GM21786 (cell line): ENCODE results near the gene TLK2.
"Not testable (repeated sequence)": the region's sequence is repeated elsewhere in the genome, so short reads cannot be mapped to it uniquely, and the experiment has no call there.

ENCODE experiments used
- ATAC-seq: cut with Tn5 transposase; IDR thresholded peaks from one replicate; pipeline ENCODE4 v1.9.1; 2021; ENCODE audit not compliant: unreplicated experiment

The TLK2 gene

GRCh38 chr17:62478424-62478879, at the start of gene TLK2:
Gene TLK2, plus strand, starts transcription at chr17:62478825. Its CDS starts 2,301 bp downstream, at chr17:62481126.
- peak; percentile 69 for ATAC-seq

DNA sequence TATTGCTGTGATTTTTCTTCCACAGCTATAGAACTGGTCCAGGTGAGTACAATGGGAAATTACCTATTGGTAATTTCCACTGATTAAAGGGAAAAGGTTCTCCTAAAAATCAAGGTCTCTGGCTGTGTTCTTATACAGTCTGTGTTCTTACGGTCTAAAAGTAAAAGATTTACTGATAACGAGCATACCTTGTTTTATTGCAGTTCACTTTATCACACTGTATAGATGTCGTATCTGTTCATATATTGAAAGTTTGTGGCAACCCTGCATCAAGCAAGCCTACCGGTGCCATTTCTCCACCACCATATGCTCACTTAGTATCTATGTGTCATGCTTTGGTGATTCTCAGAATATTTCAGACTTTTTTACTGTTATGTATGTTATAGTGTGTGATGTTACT, 43.4 kb upstream of the TLK2 start:
- ATAC-seq: not testable (repeated sequence)

DNA sequence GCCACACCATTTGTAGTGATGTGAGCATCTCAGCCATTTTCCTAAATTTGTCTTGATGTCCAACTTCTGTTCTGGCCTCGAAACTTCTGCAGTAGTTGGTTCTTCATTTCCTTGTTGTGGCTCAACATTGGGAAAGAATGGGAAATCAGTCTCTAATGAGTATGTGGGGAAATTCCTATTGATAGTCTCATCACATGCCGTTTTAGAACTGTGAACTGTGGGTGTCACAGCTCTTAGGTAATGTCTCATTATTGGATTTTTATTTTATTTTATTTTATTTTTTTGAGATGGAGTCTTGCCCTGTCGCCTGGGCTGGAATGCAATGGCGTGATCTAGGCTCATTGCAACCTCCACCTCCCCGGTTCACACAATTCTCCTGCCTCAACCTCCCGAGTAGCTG, 37.4 kb upstream of the TLK2 start:
- ATAC-seq: not testable (repeated sequence)

DNA sequence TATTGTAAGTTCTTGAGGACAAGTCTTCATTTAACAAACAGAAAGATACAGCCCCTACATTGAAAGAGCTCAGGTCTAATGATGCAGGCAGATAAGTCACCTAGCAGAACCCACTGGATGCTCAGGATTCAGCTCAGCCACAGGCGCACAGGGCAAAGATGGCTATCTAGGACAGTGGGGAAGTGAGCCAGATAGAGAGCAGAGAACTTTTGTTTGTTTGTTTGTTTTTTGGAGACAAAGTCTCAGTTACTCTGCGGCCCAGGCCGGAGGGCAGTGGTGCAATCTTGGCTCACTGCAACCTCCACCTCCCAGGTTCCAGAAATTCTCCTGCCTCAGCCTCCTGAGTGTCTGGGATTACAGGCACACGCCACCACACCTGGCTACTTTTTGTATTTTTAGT, 34.6 kb upstream of the TLK2 start:
- no peak for ATAC-seq

DNA sequence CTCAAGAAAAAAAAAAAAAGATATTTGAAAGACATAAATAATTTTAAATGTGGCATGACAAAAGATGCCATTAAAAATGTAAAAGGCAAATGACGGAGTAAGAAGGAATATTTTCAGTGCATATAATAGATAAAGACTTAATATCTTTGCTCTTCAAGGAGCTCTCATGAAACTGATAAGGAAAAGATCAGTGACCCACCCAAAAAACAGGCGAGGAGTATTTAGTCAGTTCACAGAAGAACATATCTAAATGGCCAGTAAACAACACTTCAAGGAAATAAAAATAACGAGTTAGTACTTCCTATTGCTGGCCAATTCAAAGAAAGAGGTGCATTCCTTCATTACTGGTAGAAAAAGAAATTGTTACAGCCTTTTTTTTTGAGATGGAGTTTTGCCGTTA, 32.8 kb upstream of the TLK2 start:
- not testable (repeated sequence) for ATAC-seq

GRCh38 chr17:62452195-62452594, 26.4 kb upstream of the TLK2 start:
- not testable (repeated sequence) for ATAC-seq

GRCh38 chr17:62453041-62453440, 25.6 kb upstream of the TLK2 start:
- not testable (repeated sequence) for ATAC-seq

DNA sequence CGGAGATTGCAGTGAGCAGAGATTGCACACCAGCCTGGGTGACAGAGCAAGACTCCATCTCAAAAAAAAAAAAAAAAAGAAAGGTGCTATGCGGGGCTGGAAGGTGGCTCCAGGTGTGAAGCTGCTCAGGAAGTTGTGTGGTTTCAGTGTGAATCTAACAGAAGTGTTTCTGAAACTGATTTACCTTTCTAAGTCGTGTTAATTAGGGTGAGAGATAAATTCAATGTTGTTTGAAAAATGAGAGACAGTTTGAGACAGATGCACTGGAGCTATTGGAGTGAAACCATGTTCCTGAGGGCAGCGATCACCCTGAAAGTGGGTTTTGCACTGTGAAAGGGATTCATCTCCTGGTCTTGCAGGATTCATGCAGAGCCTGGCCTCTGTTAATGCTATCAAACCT, 25.0 kb upstream of the TLK2 start:
- ATAC-seq: peak; percentile 15

DNA sequence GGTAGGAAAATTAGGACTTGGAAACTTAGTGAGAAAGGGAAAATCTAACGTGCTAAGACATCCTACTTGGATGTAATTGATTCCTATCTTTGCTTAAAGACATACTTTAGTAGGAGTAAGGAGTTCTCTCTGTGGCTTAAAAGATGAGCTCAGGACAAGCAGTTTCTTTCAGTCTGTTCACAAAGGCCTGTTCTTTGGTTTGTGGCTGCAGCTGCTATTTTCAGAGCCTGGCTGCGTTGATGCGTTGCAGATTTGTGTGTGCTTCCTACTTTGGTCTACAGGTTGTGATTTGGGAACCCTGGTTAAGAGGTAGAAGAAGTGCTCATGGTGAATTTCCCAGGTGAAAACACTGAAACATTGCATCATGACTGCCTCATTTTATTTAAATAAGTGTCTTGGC, 24.5 kb upstream of the TLK2 start:
- peak; percentile 68 for ATAC-seq

- no peak for ATAC-seq
These were observed 22.6 kb upstream of the TLK2 start for GRCh38 chr17:62456016-62456415.

- not testable (repeated sequence) for ATAC-seq
These were observed 20.1 kb upstream of the TLK2 start for GRCh38 chr17:62458483-62458882.

DNA sequence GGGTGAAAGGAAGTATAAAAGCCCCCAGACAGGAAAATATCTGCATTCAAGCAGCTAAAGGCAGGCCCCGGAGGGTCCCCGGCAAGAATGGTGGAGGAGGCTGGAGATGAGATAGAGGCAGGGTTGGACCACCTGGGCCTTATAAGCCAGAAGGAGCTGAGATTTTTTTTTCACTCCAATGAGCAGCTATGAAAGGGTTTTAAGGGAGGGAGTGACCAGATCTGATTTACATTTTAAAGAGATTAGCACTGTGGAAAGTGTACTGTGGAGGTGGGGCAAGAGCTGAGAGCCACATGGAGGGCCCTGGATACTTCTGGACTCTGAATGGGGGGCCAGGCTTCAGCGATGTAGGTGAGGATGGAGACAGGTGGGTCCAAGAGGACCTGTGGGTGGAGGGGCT, 14.2 kb upstream of the TLK2 start:
- not testable (repeated sequence) for ATAC-seq

DNA sequence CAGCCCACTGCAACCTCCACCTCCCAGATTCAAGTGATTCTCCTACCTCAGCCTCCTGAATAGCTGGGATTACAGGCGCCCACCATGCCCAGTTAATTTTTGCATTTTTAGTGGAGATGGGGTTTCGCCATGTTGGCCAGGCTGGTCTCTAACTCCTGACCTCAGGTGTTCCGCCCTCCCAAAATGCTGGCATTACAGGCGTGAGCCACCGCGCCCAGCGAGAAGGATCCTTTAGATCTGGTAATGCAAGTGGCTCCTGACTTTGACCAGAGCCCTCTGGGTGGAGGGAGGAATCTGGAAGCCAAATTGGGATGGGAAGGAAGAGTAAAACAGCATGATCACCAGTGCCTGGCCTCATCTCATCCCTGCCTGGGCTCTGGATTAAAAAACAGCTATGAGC, 13.4 kb upstream of the TLK2 start:
- ATAC-seq: not testable (repeated sequence)

DNA sequence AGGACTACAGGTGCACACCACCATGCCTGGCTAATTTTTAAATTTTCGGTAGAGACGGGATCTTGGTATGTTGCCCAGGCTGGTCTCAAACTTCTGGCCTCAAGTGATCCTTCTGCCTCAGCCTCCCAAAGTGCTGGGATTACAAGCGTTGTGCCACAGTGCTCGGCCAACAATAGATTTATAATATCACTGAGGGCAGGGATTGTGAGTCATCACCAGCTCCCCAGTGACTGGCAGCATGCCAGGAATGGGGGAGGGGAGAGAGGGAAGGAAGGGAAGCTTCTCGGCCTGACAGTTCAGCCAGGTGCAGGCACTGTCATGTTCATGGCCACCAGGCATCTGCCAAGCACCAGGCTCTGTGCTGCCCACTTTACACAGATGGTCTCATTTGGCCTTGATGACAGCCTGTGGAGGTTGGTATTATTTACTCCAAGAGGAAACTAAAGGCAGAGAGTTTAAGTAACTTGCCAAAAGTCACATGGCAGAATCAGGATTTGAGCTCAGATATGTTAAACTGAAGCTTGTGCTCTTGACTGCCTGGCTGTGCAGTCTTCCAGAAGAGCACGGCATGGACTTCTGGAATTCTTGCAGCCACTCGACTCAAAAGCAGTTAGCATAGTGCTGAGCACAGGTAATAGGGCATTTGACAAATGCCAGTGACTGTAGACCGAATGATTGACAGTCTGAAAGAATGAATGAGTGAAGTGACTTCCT, 7.8 kb upstream of the TLK2 start:
- ATAC-seq: not testable (repeated sequence)

DNA sequence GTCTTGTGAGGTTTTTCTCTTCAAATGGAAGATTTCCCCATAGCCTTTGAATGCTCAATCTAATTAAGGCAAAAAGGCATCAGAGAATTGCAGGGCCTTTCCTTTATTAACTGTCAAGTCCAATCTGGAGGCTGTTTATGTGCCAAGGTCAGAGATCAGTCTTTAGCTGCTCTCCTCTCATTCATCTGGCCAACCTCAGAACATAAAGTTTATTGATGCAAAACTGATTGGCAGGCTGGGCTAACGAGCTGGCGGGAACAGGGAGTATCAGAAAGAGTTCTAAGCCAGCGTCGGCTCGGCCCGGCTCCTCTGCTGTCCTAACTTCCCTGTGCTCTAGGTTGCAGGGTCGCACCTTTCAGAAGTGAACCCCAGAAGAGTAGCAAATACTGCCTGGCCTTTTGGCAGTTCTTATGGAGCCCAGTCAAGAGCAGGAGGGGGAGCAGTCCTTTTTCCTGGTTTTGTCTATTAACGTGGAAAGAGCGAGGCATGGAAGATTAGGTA, 7.2 kb upstream of the TLK2 start:
- not testable (repeated sequence) for ATAC-seq

GRCh38 chr17:62473030-62473982, 5.3 kb upstream of the TLK2 start:
- not testable (repeated sequence) for ATAC-seq

- not testable (repeated sequence) for ATAC-seq
These were observed 1.5 kb upstream of the TLK2 start for GRCh38 chr17:62477111-62477510.

DNA sequence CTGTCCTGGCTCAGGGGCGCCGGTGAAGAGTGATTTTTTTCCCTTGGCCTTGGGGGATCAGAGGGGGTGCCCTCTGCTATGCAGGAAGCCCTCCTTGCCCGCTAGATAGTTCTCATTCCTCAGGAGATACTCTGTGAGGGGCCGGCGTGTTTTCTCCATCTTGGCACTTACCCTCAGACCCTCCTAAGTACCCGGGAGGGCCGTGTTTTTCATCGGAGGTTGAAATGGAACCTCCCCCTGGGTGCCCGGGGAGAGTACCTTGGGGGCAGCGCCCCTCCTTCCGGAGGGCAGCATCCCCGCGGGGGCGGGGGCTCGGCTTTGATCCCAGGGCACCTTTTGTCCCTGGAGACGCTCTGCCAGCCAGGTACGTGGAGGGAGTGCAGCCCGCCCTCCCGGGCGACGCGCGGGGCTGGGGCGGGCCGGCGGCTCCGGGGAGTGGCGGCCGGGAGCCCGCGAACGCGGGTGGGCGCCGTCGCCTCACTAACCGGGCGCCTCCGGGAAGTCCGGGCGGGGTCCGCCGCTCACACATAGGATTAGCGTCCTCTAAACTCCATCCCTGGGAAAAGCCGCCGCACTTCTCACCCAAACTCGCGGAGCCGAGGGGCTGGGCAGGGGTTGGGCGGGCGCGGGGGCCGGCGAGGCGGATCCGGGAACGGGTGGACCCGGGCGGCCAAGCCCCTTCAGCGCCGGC, 762 bp upstream of the TLK2 start:
- ATAC-seq: peak; percentile 25

DNA sequence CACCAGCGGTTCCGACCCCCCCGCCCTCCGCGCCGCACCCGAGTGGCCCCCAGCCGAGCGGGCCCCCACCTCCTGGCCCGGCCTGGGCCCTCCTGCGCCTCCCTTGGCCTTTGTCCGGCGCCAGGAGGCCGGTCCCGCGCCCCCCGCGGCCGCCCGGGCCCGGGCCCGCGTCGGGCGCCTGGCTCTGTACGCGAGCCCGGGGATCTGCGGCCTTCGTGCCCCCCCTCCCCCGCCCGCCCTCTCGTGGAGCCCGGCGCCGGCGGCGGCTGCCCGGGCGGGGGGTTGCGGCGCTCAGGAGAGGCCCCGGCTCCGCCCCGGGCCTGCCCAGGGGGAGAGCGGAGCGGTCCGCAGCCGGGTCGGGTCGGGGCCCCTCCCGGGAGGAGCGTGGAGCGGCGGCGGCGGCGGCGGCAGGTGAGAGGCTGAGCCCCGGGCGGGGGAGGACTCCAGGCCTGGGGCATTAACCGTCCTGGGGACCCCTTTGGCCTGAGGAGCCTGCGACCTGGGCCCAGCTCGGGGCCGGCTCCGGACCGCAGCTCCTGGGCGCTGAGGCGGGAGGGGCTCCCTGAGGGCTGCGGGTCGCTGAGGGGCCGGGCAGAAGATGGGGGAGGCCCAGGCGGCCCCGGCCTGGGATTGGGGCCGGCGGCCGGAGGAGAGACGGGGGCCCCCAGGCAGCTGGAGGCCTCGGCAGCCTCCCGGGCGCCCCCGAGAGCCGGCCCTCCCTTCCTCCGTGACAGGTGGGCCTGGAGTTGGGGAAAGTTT, 434 bp downstream of the TLK2 start:
- ATAC-seq: peak; percentile 16

DNA sequence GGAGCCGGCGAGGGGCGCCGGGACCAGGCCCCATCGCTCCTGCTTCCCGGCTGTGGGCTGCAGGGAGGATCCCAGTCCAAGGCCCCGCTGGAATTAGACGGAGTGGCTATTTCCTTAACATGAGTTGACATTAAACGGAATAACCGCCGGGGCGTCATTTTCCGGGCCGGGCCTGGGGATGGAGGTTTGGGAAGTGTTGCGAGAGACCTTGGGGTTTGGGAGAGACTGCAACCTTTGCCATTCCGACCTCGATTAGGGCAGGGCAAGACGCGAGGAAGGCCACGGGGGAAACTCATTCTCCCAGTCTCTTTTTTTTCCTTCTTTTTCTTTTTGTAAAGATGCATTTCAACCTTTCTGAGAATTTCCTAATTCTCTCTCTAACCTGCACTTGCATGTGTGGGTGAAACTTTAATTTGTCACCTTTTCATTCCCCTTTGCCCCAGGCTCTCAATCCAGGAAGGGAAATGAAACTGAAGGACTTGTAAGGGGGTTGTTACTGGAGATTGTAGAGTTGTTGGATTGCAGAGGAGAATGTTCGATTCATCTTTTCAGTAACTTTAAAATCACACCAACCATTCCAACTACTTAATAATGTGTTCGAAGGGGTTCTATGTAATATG, 1.1 kb downstream of the TLK2 start:
- ATAC-seq: not testable (repeated sequence)
